Astrocyte (in vitro differentiated cells and primary cell): ENCODE results near the gene NECTIN1. TPM values are rescaled to one million over a fixed set of nuclear protein-coding genes. Genes with fewer than 3 reads are reported as not detected.
A peak's percentile ranks its signal among the peaks of the same experiment; 100 is the strongest.

Experiments
- DNase-seq: peaks from one replicate; pipeline ENCODE4 v3.0.0-alpha.2; 2010; ENCODE audit warnings: low read depth
- FAIRE-seq: peaks from 2 replicates; lab custom pipeline; 2011; peaks lifted over from hg19 to GRCh38; lab: Jason Lieb, UNC
- H2AFZ ChIP-seq: 2 replicates; pipeline ENCODE4 v1.6.0; 2012; ENCODE audit warnings: low read depth, low read length, inconsistent platforms
- H3K27ac ChIP-seq: 2 replicates; pipeline ENCODE4 v1.5.1; 2011; ENCODE audit warnings: low read depth, low read length, inconsistent platforms
- H3K27me3 ChIP-seq: 2 replicates; pipeline ENCODE4 v1.6.0; 2011; ENCODE audit warnings: low read length, inconsistent platforms; ENCODE audit not compliant: insufficient read depth
- H3K36me3 ChIP-seq: 2 replicates; pipeline ENCODE4 v1.5.1; 2011; ENCODE audit warnings: low read length, inconsistent platforms; ENCODE audit not compliant: insufficient read depth
- H3K4me1 ChIP-seq: 2 replicates; pipeline ENCODE4 v1.5.1; 2011; ENCODE audit warnings: low read length, inconsistent platforms; ENCODE audit not compliant: insufficient read depth
- H3K4me2 ChIP-seq: 2 replicates; pipeline ENCODE4 v1.6.0; 2012; ENCODE audit warnings: low read length, inconsistent platforms
- H3K4me3 ChIP-seq: 2 replicates; pipeline ENCODE4 v1.5.1; 2011; ENCODE audit warnings: low read depth, mild to moderate bottlenecking, low read length, inconsistent platforms; ENCODE audit not compliant: insufficient read depth
- H3K79me2 ChIP-seq: 2 replicates; pipeline ENCODE4 v1.6.0; 2012; ENCODE audit warnings: mild to moderate bottlenecking, low read length, inconsistent platforms; ENCODE audit not compliant: insufficient read depth
- H3K9ac ChIP-seq: 2 replicates; pipeline ENCODE4 v1.6.0; 2012; ENCODE audit warnings: mild to moderate bottlenecking, low read length, inconsistent platforms
- H3K9me3 ChIP-seq: 2 replicates; pipeline ENCODE4 v1.5.1; 2012; ENCODE audit warnings: low read depth, mild to moderate bottlenecking, low read length, inconsistent platforms; ENCODE audit not compliant: insufficient read depth
- H4K20me1 ChIP-seq: 2 replicates; pipeline ENCODE4 v1.6.0; 2012; ENCODE audit warnings: low read length, inconsistent platforms; ENCODE audit not compliant: insufficient read depth
- H3K27ac Mint-ChIP-seq: one replicate; pipeline ENCODE4 v1.8.0; 2021; ENCODE audit warnings: mild to moderate bottlenecking, mixed read lengths; ENCODE audit not compliant: unreplicated experiment
- H3K27me3 Mint-ChIP-seq: one replicate; pipeline ENCODE4 v1.8.0; 2021; ENCODE audit warnings: low read depth, mixed read lengths; ENCODE audit not compliant: unreplicated experiment
- H3K36me3 Mint-ChIP-seq: one replicate; pipeline ENCODE4 v1.8.0; 2021; ENCODE audit warnings: low read depth, mixed read lengths; ENCODE audit not compliant: unreplicated experiment
- H3K4me1 Mint-ChIP-seq: one replicate; pipeline ENCODE4 v1.8.0; 2021; ENCODE audit warnings: low read depth, mixed read lengths; ENCODE audit not compliant: unreplicated experiment
- H3K4me3 Mint-ChIP-seq: one replicate; pipeline ENCODE4 v1.8.0; 2021; ENCODE audit warnings: mild to moderate bottlenecking, moderate library complexity, mixed read lengths; ENCODE audit not compliant: unreplicated experiment
- H3K9me3 Mint-ChIP-seq: one replicate; pipeline ENCODE4 v1.8.0; 2021; ENCODE audit warnings: mild to moderate bottlenecking, mixed read lengths; ENCODE audit not compliant: unreplicated experiment
- CTCF ChIP-seq: IDR thresholded peaks from 2 replicates; pipeline ENCODE4 v1.5.1; 2011; ENCODE audit warnings: low read depth, mild to moderate bottlenecking, inconsistent platforms, low read length, moderate library complexity; ENCODE audit not compliant: insufficient read depth
- EZH2 ChIP-seq: IDR thresholded peaks from 2 replicates; pipeline ENCODE4 v1.6.1; 2012; ENCODE audit warnings: mild to moderate bottlenecking, low read length, inconsistent platforms; ENCODE audit not compliant: insufficient read depth
- total RNA-seq: library from RNA; stranded (reverse); gene quantifications from 2 replicates; pipeline ENCODE4 v1.2.1, GENCODE V29; 2021

Gene NECTIN1
- total RNA-seq, 1 donor from 2014 or later, result 17.7 TPM

- H4K20me1 ChIP-seq, result peaks cover 61% of the 10 kb centered on the region
- Mint-ChIP-seq H3K4me1 (peaks cover 23% of the 10 kb centered on the region), H3K27ac (peak overlapping the region; percentile 15), H3K36me3 (no peaks in the 10 kb centered on the region), H3K4me3 (no peak overlapping the region), H3K27me3 (peaks cover 30% of the 10 kb centered on the region), H3K9me3 (peaks cover 1% of the 10 kb centered on the region)
- FAIRE-seq (no peak), DNase-seq (no peak)
- H3K79me2 ChIP-seq, result peaks cover 18% of the 10 kb centered on the region
- H3K27ac ChIP-seq, result no peak overlapping the region
- H3K4me3 ChIP-seq, result no peak overlapping the region
- no peak overlapping the region for H3K9ac ChIP-seq
- H3K36me3 ChIP-seq, result no peaks in the 10 kb centered on the region
- TF ChIP-seq EZH2 (no peak), CTCF (no peak)
- peaks cover 12% of the 10 kb centered on the region for H3K4me1 ChIP-seq
- no peak overlapping the region for H3K4me2 ChIP-seq
- no peak overlapping the region for H2AFZ ChIP-seq
- H3K27me3 ChIP-seq, result no peaks in the 10 kb centered on the region
- no peaks in the 10 kb centered on the region for H3K9me3 ChIP-seq
These were observed 17.5 kb downstream of the NECTIN1 start for GRCh38 chr11:119711476-119711875.

GRCh38 chr11:119710417-119710816, 18.6 kb downstream of the NECTIN1 start:
- no peaks in the 10 kb centered on the region for H3K9me3 ChIP-seq
- H3K36me3 ChIP-seq, result no peaks in the 10 kb centered on the region
- H3K27ac ChIP-seq, result no peak overlapping the region
- Mint-ChIP-seq H3K4me1 (peaks cover 23% of the 10 kb centered on the region), H3K4me3 (no peak overlapping the region), H3K27ac (no peak overlapping the region), H3K9me3 (peaks cover 1% of the 10 kb centered on the region), H3K27me3 (peaks cover 31% of the 10 kb centered on the region), H3K36me3 (no peaks in the 10 kb centered on the region)
- no peak overlapping the region for H3K4me2 ChIP-seq
- peaks cover 12% of the 10 kb centered on the region for H3K79me2 ChIP-seq
- no peak overlapping the region for H3K4me3 ChIP-seq
- DNase-seq, result no peak
- no peak for TF ChIP-seq CTCF
- TF ChIP-seq EZH2, result no peak
- peaks cover 12% of the 10 kb centered on the region for H3K4me1 ChIP-seq
- no peak overlapping the region for H2AFZ ChIP-seq
- FAIRE-seq, result no peak
- no peak overlapping the region for H3K9ac ChIP-seq
- peaks cover 57% of the 10 kb centered on the region for H4K20me1 ChIP-seq
- no peaks in the 10 kb centered on the region for H3K27me3 ChIP-seq

GRCh38 chr11:119709638-119710346, 19.2 kb downstream of the NECTIN1 start:
- H3K4me2 ChIP-seq, result peak overlapping the region; percentile 77
- Mint-ChIP-seq H3K27me3 (peaks cover 34% of the 10 kb centered on the region), H3K4me1 (peaks cover 23% of the 10 kb centered on the region), H3K4me3 (no peak overlapping the region), H3K27ac (no peak overlapping the region), H3K9me3 (peaks cover 1% of the 10 kb centered on the region), H3K36me3 (no peaks in the 10 kb centered on the region)
- H3K36me3 ChIP-seq, result no peaks in the 10 kb centered on the region
- peaks cover 12% of the 10 kb centered on the region for H3K79me2 ChIP-seq
- TF ChIP-seq EZH2 (no peak), CTCF (no peak)
- H3K27me3 ChIP-seq, result no peaks in the 10 kb centered on the region
- H3K27ac ChIP-seq, result no peak overlapping the region
- peaks cover 12% of the 10 kb centered on the region for H3K4me1 ChIP-seq
- peaks cover 61% of the 10 kb centered on the region for H4K20me1 ChIP-seq
- peak; percentile 89 for DNase-seq
- peak overlapping the region; percentile 25 for H3K9ac ChIP-seq
- no peak for FAIRE-seq
- H3K9me3 ChIP-seq, result no peaks in the 10 kb centered on the region
- H2AFZ ChIP-seq, result peak overlapping the region; percentile 45
- H3K4me3 ChIP-seq, result no peak overlapping the region
